Vagina (tissue), 2 donors: ENCODE results near the gene RRAD.

Source experiments
- POLR2A ChIP-seq, 2 donors: fragments of 450-650 bp; IDR thresholded peaks; one replicate each; pipeline ENCODE4 v1.6.1; 2017; ENCODE audit warnings: antibody characterized with exemption in 2 of 2, mild to moderate bottlenecking in 2 of 2, moderate library complexity in 2 of 2
- POLR2AphosphoS5 ChIP-seq, 2 donors: sonication (generic); formaldehyde crosslinking; IDR thresholded peaks; one replicate each; pipeline ENCODE4 v1.9.0; 2017; ENCODE audit warnings: antibody characterized with exemption in 2 of 2, mild to moderate bottlenecking in 2 of 2, low read depth in 1 of 2; ENCODE audit not compliant: insufficient read depth in 1 of 2
- TF ChIP-seq, protein P1 (sequence below), 3 experiments: fragments of 450-650 bp in 2 of 3; fragments of 200-600 bp in 1 of 3; sonication (generic) in 1 of 3; IDR thresholded peaks; one replicate each; pipeline ENCODE4 v1.5.1; 2017 to 2019; ENCODE audit warnings: antibody characterized with exemption in 3 of 3, mild to moderate bottlenecking in 2 of 3, moderate library complexity in 2 of 3

DNA sequence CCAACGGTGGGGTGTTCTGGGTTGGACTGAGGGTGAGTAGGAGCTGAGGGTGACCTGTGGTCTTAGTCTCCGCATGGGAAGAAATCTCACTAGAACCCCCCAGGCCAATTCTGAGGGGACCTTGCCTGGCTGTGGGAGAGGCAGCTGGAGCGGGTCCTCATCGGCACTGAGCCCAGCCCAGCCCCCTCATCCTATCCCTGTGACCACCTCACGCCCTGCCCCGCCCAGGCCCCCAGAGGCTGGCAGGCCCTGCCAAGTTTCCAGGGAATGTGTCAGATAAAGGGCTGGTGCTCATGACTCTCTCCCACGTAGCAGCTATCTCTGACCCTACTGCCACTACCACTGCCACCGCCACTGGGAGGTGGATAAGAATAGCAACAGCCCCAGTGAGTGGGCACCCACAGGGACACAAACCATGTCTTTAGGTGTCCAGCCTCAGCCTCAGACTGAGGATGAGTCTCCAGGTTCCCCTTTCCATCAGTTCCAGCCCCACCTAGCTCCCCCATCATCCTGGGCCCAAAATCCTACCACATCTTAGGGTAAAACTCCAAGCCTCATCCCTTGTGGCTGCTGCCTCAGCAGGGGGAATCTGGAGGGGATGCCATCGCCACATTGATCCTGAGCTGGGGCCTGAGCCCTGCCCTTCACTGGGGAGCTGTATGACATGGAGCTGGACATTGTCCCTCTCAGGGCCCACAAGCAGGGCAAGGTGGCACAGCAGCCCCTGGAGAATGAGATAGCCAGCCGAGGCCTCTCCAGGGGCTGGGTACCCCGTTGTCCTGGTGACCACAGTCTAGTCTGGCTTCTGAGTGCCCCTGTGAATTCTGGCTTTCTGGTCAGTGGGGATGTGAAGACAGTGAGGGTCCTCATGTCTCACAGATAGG is 21.5 kb downstream of the RRAD start:
- TF ChIP-seq, protein P1, sequence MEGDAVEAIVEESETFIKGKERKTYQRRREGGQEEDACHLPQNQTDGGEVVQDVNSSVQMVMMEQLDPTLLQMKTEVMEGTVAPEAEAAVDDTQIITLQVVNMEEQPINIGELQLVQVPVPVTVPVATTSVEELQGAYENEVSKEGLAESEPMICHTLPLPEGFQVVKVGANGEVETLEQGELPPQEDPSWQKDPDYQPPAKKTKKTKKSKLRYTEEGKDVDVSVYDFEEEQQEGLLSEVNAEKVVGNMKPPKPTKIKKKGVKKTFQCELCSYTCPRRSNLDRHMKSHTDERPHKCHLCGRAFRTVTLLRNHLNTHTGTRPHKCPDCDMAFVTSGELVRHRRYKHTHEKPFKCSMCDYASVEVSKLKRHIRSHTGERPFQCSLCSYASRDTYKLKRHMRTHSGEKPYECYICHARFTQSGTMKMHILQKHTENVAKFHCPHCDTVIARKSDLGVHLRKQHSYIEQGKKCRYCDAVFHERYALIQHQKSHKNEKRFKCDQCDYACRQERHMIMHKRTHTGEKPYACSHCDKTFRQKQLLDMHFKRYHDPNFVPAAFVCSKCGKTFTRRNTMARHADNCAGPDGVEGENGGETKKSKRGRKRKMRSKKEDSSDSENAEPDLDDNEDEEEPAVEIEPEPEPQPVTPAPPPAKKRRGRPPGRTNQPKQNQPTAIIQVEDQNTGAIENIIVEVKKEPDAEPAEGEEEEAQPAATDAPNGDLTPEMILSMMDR (IDR thresholded peaks at IDR 0.05) = no peak
- TF ChIP-seq POLR2AphosphoS5 (IDR thresholded peaks at IDR 0.05; ENCODE audit: insufficient read depth in 1 of 2, low read depth in 1 of 2) (no peak), POLR2A (IDR thresholded peaks at IDR 0.05) (no peak)
